ENCODE measurements around the gene OMP.

DNA sequence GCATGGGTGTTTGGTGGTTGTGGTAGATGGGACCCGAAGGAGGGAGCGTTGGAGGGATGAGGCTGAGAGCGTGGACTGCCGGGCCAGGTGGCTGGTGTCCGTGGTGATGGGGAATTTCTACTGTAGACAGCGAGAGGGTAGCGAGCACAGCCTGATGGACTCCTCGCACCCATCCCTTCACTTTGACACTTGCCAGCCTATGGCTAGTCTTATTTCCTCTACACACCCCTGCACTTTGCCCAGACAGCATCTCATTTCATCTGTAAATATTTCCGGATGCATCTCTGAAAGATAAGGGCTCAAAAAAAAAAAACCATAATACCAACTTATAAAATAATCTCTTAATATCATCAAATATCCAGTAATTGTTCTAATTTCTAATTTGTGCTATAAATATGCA is 5.8 kb downstream of the OMP start:
- TF ChIP-seq, protein P1, sequence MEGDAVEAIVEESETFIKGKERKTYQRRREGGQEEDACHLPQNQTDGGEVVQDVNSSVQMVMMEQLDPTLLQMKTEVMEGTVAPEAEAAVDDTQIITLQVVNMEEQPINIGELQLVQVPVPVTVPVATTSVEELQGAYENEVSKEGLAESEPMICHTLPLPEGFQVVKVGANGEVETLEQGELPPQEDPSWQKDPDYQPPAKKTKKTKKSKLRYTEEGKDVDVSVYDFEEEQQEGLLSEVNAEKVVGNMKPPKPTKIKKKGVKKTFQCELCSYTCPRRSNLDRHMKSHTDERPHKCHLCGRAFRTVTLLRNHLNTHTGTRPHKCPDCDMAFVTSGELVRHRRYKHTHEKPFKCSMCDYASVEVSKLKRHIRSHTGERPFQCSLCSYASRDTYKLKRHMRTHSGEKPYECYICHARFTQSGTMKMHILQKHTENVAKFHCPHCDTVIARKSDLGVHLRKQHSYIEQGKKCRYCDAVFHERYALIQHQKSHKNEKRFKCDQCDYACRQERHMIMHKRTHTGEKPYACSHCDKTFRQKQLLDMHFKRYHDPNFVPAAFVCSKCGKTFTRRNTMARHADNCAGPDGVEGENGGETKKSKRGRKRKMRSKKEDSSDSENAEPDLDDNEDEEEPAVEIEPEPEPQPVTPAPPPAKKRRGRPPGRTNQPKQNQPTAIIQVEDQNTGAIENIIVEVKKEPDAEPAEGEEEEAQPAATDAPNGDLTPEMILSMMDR (conservative IDR thresholded peaks at IDR 0.05; ENCODE audit: low read length), result no peak
- TF ChIP-seq EZH2phosphoT487 (IDR thresholded peaks at IDR 0.05; ENCODE audit: borderline replicate concordance, low read depth, low read length), result no peak

Measured in OCI-LY7 (cell line).